Left renal cortex interstitium (tissue), 4 donors: Measurements from ENCODE around the gene MT1A. TPM values are rescaled to one million over a fixed set of nuclear protein-coding genes. Genes with fewer than 3 reads are reported as not detected.

Experiments used
- DNase-seq, 4 donors: peaks; one replicate each; pipeline ENCODE4 v3.0.0-alpha.2; 2013; ENCODE audit warnings: low read depth in 4 of 4, low spot score in 2 of 4, missing footprints in 1 of 4
- polyA plus RNA-seq, 4 donors: library from polyadenylated mRNA; unstranded; fragments of 120-200 nt; gene quantifications; one replicate each; pipeline ENCODE4 v1.2.1, GENCODE V29; 2013; ENCODE audit not compliant: insufficient read length in 4 of 4

The MT1A gene
- under 1 TPM in 1 of 4 donors, not detected in 3; 0.32 TPM for polyA plus RNA-seq

DNA sequence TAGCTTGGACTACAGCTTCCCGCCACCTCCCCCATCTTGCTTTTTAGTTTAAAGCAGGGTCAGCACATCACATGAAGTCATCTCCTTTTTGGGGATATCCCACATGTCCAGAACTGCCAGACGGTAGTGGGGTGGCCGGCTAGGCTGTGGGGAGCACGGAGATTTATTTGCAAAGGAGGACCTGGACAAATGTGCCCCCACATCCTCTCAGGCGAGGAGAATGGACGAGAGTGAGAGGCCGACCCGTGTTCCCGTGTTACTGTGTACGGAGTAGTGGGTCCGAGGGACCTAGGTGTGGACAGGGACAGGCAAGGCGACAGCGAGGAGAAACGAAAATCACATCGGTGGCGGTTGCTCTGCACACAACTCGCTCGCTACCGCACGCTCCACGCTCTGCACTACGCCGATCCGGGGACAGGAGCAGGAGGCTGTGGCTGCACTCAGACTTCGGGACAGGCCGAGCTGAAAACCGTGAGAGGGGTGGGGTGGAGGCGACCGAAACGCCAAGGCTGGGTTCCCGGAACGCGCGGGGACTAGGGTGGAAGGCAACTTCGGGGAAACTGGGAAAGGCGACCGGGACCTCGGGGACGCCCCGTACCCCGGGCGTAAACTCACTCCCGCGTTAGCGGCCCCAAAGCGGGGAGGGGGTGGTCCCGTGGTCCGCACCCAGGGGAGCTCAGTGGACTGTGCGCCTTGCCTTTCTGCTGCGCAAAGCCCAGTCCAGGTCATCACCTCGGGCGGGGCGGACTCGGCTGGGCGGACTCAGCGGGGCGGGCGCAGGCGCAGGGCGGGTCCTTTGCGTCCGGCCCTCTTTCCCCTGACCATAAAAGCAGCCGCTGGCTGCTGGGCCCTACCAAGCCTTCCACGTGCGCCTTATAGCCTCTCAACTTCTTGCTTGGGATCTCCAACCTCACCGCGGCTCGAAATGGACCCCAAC, at the start of gene MT1A:
MT1A (plus strand) TSS at position 853 of the 937 bp plus-strand sequence; CDS start at position 926, 73 bp downstream.
- no peak for DNase-seq

DNA sequence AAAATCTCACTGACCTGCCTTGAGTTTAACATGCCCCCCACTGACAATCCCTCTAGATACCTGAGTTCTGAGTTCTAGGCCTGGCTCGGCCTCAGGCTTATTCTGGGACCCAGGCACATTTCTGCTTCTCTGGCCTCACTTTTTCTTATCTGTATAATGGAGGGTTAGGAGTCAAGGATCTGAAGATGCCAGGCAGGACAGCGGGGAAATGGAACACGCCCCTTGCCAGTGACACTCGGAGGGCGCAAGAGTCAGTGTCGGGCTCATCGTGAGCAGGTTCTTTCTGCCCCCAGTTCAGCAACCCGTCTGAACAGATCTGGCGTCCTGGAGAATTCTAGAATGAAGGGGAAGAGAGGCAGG, 49.7 kb upstream of the MT1A start:
- DNase-seq = no peak

DNA sequence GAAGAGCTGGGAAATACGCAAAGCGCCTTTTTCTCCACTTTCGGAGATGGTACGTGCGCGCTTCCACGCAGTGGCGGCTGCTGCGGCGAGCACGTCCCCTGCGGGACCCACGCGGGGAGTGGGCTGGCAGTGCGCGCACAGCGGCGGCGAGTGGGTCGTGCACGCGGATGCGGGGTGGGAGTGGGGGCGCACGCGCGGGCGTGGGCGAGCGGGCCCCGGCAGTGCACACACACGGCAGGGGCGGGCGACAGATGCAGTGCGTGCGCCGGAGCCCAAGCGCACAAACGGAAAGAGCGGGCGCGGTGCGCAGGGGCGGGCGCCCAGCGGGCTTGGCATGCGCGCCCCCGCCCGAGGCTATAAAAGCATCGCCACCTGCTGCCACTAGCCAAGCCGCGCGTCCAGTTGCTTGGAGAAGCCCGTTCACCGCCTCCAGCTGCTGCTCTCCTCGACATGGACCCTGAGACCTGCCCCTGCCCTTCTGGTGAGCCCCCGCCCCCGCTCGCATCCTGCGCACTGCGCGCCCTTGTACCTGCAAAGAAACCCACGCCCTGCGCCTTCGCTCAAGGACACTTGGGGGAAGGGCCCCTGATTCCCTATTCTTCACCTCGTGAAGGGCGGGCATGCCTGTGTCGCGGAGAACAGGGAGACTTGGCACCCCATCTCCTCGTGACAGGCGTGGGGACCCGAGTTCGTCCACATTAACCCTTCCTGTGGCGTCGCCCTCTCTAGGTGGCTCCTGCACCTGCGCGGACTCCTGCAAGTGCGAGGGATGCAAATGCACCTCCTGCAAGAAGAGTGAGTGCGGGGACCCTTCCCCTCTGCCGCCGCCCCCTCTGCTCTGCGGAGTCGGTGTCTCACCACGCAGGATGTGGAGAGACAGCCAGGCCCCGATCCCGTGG, 49.1 kb upstream of the MT1A start, which contains the start of gene MT3:
MT3 (plus strand) TSS at position 388 of the 899 bp plus-strand sequence; CDS start at position 451, 63 bp downstream.
- no peak for DNase-seq

DNA sequence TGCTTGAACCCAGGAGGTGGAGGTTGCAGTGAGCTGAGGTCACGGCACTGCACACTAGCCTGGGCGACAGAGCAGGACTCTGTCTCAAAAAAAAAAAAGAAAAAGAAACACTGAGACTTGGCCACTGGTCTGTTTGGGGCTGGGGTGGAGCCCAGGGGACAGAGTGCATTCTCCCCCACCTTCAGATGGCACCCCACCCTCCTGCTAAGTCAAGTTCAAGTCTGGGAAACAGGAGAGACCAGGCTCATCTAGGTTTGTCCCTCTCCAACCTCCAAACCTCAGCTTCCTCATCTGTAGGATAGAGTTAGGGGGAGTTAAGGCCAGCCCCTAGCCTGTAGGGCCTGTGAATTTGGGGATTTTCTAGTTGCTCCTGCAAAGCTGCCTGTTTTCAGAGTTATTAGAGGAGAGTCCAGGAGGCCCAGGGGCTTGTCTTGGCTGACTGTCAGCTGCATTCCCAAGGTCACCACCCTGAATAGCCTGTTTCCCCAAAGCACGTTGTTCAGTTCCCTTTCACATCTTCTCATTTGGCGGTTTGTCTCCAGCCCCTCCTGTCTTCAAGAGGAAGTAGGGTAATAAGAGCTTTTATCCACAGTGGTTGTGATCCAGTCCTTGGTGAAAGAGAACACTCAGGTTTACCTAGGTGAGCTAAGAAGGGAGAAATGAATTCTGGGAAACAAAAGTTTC, 46.9 kb upstream of the MT1A start:
- DNase-seq = no peak

DNA sequence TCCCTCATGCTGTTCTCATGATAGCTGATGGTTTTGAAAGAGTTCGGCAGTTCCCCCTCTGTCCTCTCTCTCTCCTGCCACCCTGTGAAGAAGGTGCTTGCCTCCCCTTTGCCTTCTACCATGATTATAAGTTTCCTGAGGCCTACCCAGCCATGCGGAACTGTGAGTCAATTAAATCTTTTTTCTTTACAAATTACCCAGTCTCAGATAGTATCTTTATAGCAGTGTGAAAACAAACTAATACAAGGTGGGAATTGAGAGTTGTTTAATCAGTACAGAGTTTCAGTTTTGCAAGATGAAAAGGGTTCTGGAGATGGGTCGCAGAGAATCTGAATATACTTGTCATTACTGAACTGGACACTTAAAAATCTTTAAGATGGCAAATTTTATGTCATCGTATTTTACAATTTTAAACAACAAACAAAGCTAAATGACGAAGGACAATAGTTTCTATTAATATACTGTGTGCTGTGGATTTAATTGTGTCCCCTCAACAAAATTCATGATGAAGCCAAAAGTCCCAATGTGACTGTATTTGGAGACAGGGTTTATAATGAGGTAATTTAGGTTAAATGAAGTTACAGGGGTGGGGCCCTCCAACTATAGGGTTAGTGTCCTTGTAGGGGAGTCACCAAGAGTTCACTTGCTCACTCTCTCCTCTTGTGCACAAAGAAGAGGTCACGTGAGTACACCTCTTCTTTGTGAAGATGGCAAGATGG, 44.7 kb upstream of the MT1A start:
- DNase-seq = no peak

GRCh38 chr16:56594292-56594619, 44.2 kb upstream of the MT1A start:
- no peak for DNase-seq

- DNase-seq = no peak
Observed at GRCh38 chr16:56600398-56600999, 38.0 kb upstream of the MT1A start.

GRCh38 chr16:56601325-56601724, 37.1 kb upstream of the MT1A start:
- DNase-seq = no peak

DNA sequence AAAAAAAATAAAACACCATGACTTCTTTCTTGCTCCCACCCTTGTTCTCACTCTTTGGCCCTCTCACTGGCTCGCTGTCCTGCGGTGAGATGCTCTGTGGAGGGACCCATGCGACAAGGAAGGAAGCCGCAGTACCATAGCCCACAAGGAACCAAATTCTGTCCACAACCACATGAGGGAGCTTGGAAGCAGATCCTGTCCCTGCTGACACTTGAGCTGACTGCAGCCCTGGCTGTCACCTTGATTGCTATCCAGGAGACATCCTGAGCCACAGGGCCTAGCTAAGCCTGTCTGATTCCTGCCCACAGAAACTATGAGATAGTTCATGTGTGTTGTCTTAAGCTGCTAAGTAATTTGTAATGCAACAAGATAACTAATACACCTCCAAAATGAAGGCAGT, 34.9 kb upstream of the MT1A start:
- DNase-seq = no peak

GRCh38 chr16:56604966-56605365, 33.5 kb upstream of the MT1A start:
- no peak for DNase-seq

- no peak for DNase-seq
Observed at GRCh38 chr16:56605475-56605874, 33.0 kb upstream of the MT1A start.

- DNase-seq = no peak
Observed at GRCh38 chr16:56606071-56606475, 32.4 kb upstream of the MT1A start.

- peak in 1 of 4 donors; percentile 56 for DNase-seq
Observed at GRCh38 chr16:56606476-56607108, 31.9 kb upstream of the MT1A start.

GRCh38 chr16:56607109-56607618, 31.3 kb upstream of the MT1A start:
- DNase-seq = peak in 1 of 4 donors; percentile 27

- DNase-seq = no peak
Observed at GRCh38 chr16:56607675-56608042, 30.8 kb upstream of the MT1A start.

DNA sequence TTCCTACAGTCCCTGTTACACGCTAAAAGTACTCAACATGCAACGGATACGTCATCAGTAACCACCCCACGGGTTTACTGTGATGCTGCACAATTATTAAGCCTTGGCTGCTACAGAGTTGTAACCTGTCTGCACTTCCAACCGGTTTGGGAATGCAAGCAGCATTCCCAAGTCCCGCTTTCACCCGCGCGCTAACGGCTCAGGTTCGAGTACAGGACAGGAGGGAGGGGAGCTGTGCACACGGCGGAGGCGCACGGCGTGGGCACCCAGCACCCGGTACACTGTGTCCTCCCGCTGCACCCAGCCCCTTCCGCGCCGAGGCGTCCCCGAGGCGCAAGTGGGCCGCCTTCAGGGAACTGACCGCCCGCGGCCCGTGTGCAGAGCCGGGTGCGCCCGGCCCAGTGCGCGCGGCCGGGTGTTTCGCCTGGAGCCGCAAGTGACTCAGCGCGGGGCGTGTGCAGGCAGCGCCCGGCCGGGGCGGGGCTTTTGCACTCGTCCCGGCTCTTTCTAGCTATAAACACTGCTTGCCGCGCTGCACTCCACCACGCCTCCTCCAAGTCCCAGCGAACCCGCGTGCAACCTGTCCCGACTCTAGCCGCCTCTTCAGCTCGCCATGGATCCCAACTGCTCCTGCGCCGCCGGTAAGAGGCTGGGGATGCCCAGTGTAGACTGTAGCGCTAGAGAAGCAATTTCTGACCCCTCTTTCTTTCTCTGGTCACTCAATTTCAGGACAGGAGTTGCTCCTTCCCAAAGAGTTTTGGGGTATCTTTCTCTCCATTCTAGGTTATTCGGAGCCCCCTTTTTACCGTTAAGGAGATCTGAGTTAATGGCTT, 30.2 kb upstream of the MT1A start, which contains the start of gene MT2A:
MT2A (plus strand) TSS at position 542 of the 833 bp plus-strand sequence; CDS start at position 614, 72 bp downstream.
- peak in 3 of 4 donors; percentile 48 to 83 (median 81) for DNase-seq

- DNase-seq = no peak
Observed at GRCh38 chr16:56608876-56609462, 29.5 kb upstream of the MT1A start.
